ENCODE data around the gene SNAPC2. TPM values are rescaled to one million over a fixed set of nuclear protein-coding genes. Genes with fewer than 3 reads are reported as not detected.
"Not testable (repeated sequence)": the region's sequence is repeated elsewhere in the genome, so short reads cannot be mapped to it uniquely, and the experiment has no call there.

Gene SNAPC2
- total RNA-seq, 4 donors from 2014 or later, result 11.4 to 35.9 (median 13.0) TPM

DNA sequence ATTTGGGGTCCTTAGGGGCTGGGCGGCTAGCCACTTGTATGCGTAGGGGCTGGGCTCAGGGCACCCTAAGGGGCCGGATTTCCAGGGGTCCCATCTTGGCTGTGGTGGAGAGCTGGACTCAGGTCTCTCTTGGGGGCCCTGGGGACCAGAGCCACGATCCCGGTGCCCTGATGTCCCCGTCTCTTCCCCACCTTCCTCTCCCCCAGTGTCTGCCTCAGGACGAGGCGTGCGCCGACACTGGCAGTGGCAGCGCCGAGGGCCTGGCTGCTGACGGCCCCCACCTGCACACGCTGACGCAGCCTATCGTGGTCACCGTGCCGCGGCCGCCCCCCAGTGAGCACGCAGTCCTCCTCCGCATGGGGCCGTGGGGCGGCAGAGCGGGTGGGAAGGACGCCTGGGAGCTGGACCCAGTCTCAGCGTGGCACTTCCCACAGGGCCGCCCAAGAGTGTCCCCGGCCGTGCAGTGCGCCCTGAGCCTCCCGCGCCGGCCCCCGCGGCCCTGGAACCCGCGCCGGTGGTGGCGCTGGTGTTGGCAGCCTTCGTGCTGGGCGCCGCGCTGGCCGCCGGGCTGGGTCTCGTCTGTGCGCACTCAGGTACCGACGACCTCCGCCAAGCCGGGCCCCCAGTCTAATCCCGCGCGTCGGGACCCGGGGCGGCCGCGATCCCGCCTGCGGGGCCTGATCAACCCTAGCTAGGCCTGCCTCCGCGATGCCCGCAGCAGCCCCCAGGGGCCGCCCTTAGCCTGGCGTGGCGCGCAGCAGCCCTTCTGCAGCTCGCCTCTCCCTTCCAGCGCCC lies 2.7 kb upstream of the SNAPC2 start:
- Histone ChIP-seq H3K36me3 (peaks cover 0 to 9% (median 2%) of the 10 kb centered on the region in 4 donors), H3K9me3 (no peaks in the 10 kb centered on the region), H3K27ac (peak overlapping the region in 2 of 4 donors; percentile 9 to 56), H3K27me3 (peaks cover 59% of the 10 kb centered on the region), H3K4me3 (peak overlapping the region; percentile 0 to 41 (median 24)), H3K4me1 (peaks cover 28 to 58% (median 43%) of the 10 kb centered on the region in 4 donors)
- 5% methylated on average over 33 of the region's 71 CpGs; no CpG with 5 or more reads in 1 of the 2 donors for WGBS, 2 donors (ENCODE audit: low coverage in 1 of 2)
- intact Hi-C loops (cut with DNase I; ENCODE audit: low total_unique reads) (no loop called here), in situ Hi-C loops (cut with MboI; ENCODE audit: low pct_ligation_motif_present in 1 of 4, low pct_unique_long_range_greater_than_20kb in 1 of 4, low sequenced_read_pairs in 3 of 4) (no loop called here)
- peak; percentile 69 for DNase-seq
- TF ChIP-seq, protein P1, sequence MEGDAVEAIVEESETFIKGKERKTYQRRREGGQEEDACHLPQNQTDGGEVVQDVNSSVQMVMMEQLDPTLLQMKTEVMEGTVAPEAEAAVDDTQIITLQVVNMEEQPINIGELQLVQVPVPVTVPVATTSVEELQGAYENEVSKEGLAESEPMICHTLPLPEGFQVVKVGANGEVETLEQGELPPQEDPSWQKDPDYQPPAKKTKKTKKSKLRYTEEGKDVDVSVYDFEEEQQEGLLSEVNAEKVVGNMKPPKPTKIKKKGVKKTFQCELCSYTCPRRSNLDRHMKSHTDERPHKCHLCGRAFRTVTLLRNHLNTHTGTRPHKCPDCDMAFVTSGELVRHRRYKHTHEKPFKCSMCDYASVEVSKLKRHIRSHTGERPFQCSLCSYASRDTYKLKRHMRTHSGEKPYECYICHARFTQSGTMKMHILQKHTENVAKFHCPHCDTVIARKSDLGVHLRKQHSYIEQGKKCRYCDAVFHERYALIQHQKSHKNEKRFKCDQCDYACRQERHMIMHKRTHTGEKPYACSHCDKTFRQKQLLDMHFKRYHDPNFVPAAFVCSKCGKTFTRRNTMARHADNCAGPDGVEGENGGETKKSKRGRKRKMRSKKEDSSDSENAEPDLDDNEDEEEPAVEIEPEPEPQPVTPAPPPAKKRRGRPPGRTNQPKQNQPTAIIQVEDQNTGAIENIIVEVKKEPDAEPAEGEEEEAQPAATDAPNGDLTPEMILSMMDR (IDR thresholded peaks at IDR 0.05), result peak; percentile 29 to 61 (median 57)
- TF ChIP-seq EP300 (IDR thresholded peaks at IDR 0.05; ENCODE audit: low read depth), result no peak

DNA sequence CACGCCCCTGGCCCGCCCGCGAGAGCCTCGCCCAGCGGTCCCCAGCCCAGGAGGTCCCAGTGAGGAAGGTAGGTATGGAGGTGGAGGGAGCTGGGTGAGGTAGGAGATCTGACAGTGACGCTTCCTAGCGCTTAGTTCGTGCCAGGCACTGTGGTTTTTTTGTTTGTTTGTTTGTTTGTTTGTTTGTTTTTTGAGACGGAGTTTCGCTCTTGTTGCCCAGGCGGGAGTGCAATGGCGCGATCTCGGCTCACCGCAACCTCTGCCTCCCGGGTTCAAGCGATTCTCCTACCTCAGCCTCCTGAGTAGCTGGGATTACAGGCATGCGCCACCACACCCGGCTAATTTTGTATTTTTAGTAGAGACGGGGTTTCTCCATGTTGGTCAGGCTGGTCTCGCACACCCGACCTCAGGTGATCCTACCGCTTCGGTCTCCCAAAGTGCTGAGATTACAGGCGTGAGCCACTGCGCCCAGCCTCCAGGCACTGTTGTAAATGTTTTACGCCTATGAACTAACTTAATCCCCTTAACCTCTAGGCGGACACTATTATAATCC lies 2.0 kb upstream of the SNAPC2 start:
- in situ Hi-C loops (cut with MboI; ENCODE audit: low pct_ligation_motif_present in 1 of 4, low pct_unique_long_range_greater_than_20kb in 1 of 4, low sequenced_read_pairs in 3 of 4); H3K9me3 ChIP-seq; intact Hi-C loops (cut with DNase I; ENCODE audit: low total_unique reads); H3K36me3 ChIP-seq; DNase-seq: not testable (repeated sequence)
- Histone ChIP-seq H3K4me3 (peak overlapping the region in 2 of 4 donors; percentile 23 to 41), H3K27ac (peak overlapping the region in 2 of 4 donors; percentile 9 to 56), H3K27me3 (peaks cover 59% of the 10 kb centered on the region), H3K4me1 (peaks cover 28 to 60% (median 43%) of the 10 kb centered on the region in 4 donors)
- TF ChIP-seq, protein P1 (IDR thresholded peaks at IDR 0.05), result peak in 2 of 5 experiments; percentile 6 to 20
- WGBS, 2 donors (ENCODE audit: low coverage in 1 of 2), result 25 to 39% methylated on average over 8 to 29 of the region's 29 CpGs

DNA sequence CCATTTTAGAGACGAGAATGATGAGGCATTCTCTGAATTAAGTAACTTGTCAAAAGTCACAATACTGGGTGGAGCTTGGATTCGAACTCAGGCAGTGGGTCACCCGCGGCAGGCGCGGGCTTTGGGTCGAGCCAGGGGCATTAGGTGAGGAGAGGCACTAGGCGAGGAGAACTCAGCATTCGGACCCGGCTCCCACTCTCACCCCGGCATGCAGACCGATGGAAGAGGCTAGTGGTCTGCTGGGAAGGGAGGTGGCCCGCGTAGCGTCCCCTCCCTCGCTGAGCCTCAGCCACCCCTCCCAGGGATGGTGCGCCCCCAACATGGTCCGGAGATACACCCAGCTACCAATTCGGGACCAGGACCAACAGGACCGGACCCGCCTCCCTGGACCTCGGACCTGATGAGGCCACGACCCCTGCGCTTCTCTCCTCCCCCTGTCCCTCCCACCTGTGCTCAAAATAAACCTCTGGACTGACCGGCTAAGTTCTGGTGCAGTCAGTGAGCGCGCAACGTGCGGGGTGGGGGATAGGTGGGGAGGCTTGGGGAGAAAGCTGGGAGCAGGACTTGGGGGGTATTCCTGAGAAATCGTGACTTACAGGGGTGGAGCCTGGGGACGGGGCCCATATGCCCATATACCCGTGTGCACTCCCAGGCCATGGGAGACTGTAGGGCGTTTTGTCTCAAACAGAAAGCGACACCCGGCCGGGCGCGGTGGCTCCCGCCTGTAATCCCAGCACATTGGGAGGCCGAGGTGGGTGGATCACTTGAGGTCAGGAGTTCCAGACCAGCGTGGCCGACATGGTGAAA lies 1.3 kb upstream of the SNAPC2 start:
- H3K4me1 ChIP-seq, result peaks cover 28 to 60% (median 43%) of the 10 kb centered on the region in 4 donors
- in situ Hi-C loops (cut with MboI; ENCODE audit: low pct_ligation_motif_present in 1 of 4, low pct_unique_long_range_greater_than_20kb in 1 of 4, low sequenced_read_pairs in 3 of 4), result no loop called here

More for the DNA sequence above, 1.3 kb upstream of the SNAPC2 start:
- H3K27me3 ChIP-seq, result peaks cover 59% of the 10 kb centered on the region
- peaks cover 0 to 10% (median 0%) of the 10 kb centered on the region in 4 donors for H3K36me3 ChIP-seq
- peak; percentile 10 for TF ChIP-seq POLR2A (IDR thresholded peaks at IDR 0.05)
- TF ChIP-seq, protein P1 (IDR thresholded peaks at IDR 0.05), result no peak
- no peaks in the 10 kb centered on the region for H3K9me3 ChIP-seq
- WGBS, 2 donors (ENCODE audit: low coverage in 1 of 2), result 53% methylated on average over 39 of the region's 42 CpGs; no CpG with 5 or more reads in 1 of the 2 donors
- intact Hi-C loops (cut with DNase I; ENCODE audit: low total_unique reads), result no loop called here
- H3K27ac ChIP-seq, result peak overlapping the region in 3 of 4 donors; percentile 87 to 99 (median 97)
- peak overlapping the region in 2 of 4 donors; percentile 67 to 69 for H3K4me3 ChIP-seq
- DNase-seq, result no peak

Measured in transverse colon (tissue), 4 donors.